Fibroblast of the aortic adventitia (primary cell): Measurements from ENCODE around the gene BABAM2. TPM values are rescaled to one million over a fixed set of nuclear protein-coding genes. Genes with fewer than 3 reads are reported as not detected.
"Not testable (repeated sequence)": the region's sequence is repeated elsewhere in the genome, so short reads cannot be mapped to it uniquely, and the experiment has no call there.

ENCODE experiments used
- DNase-seq: peaks from one replicate; pipeline ENCODE4 v3.0.0-alpha.2; 2010; ENCODE audit warnings: low read depth
- H3K4me3 ChIP-seq: 2 replicates; pipeline ENCODE4 v1.5.1; 2011; ENCODE audit warnings: low read depth, mild to moderate bottlenecking, control low read depth, low read length, moderate library complexity
- CTCF ChIP-seq: IDR thresholded peaks from 2 replicates; pipeline ENCODE4 v1.5.1; 2011; ENCODE audit warnings: mild to moderate bottlenecking, low read length, control low read depth, inconsistent platforms; ENCODE audit not compliant: insufficient read depth
- total RNA-seq: library from RNA; depleted of rRNA; stranded (reverse); fragments of >200 nt; gene quantifications from 2 replicates; pipeline ENCODE4 v1.2.3, GENCODE V29; 2012; ENCODE audit warnings: low replicate concordance

BABAM2 gene
- total RNA-seq, 1 donor = 45.3 TPM

GRCh38 chr2:28101123-28101522 is 210.6 kb downstream of the BABAM2 start:
- H3K4me3 ChIP-seq = no peak overlapping the region
- TF ChIP-seq CTCF = no peak
- peak; percentile 34 for DNase-seq

GRCh38 chr2:28101892-28102291 is 211.4 kb downstream of the BABAM2 start:
- no peak overlapping the region for H3K4me3 ChIP-seq
- DNase-seq = peak; percentile 64
- no peak for TF ChIP-seq CTCF

- TF ChIP-seq CTCF = no peak
- DNase-seq = peak; percentile 93
- no peak overlapping the region for H3K4me3 ChIP-seq
These were observed 211.9 kb downstream of the BABAM2 start for GRCh38 chr2:28102455-28102874.

- H3K4me3 ChIP-seq = no peak overlapping the region
- no peak for DNase-seq
- TF ChIP-seq CTCF = no peak
These were observed 213.1 kb downstream of the BABAM2 start for GRCh38 chr2:28103611-28104010.

- peak; percentile 58 for DNase-seq
- TF ChIP-seq CTCF = no peak
- H3K4me3 ChIP-seq = no peak overlapping the region
These were observed 217.6 kb downstream of the BABAM2 start for GRCh38 chr2:28108143-28108542.

GRCh38 chr2:28113771-28114170 is 223.2 kb downstream of the BABAM2 start:
- not testable (repeated sequence) for DNase-seq

GRCh38 chr2:28117104-28117596 is 226.6 kb downstream of the BABAM2 start:
- no peak overlapping the region for H3K4me3 ChIP-seq
- no peak for TF ChIP-seq CTCF
- no peak for DNase-seq

More at GRCh38 chr2:28113771-28114170, 223.2 kb downstream of the BABAM2 start:
- not testable (repeated sequence) for H3K4me3 ChIP-seq
